OCI-LY7 (cell line): ENCODE results near the gene ETV1.

Experiments used
- EZH2phosphoT487 ChIP-seq: fragments of 200-600 bp; sonication (generic); IDR thresholded peaks from 2 replicates; pipeline ENCODE4 v1.6.1; 2018; ENCODE audit warnings: low read depth, borderline replicate concordance, mild to moderate bottlenecking, mixed run types, antibody characterized with exemption, low read length, moderate library complexity, mixed read lengths
- TF ChIP-seq, protein P1 (sequence below): fragments of 200-600 bp; sonication (generic); conservative IDR thresholded peaks from 2 replicates; pipeline ENCODE4 v1.5.1; 2014; ENCODE audit warnings: mild to moderate bottlenecking, antibody characterized with exemption, low read length, moderate library complexity, mixed read lengths

DNA sequence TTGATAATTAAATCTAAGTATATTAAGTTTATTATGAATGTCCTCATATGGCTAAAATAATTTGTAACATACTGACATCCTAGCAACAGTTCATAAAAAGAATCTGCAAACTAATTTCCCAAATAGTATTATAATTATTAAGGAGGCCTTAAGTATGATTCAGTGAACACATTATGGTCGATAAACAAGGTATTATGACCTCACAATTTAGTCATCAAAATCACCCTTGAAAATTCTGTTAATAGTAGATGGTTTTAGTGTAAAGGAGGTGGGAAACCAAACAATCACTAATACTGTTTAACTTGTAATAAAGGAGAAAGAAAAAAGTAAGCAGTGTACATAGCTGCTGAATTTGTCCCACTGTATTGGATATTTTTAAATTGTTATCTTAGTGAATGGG, 2.1 kb downstream of the ETV1 start:
- TF ChIP-seq, protein P1, sequence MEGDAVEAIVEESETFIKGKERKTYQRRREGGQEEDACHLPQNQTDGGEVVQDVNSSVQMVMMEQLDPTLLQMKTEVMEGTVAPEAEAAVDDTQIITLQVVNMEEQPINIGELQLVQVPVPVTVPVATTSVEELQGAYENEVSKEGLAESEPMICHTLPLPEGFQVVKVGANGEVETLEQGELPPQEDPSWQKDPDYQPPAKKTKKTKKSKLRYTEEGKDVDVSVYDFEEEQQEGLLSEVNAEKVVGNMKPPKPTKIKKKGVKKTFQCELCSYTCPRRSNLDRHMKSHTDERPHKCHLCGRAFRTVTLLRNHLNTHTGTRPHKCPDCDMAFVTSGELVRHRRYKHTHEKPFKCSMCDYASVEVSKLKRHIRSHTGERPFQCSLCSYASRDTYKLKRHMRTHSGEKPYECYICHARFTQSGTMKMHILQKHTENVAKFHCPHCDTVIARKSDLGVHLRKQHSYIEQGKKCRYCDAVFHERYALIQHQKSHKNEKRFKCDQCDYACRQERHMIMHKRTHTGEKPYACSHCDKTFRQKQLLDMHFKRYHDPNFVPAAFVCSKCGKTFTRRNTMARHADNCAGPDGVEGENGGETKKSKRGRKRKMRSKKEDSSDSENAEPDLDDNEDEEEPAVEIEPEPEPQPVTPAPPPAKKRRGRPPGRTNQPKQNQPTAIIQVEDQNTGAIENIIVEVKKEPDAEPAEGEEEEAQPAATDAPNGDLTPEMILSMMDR, result no peak
- no peak for TF ChIP-seq EZH2phosphoT487
